Measurements from ENCODE around the gene RRP12.
"Not testable (repeated sequence)": the region's sequence is repeated elsewhere in the genome, so short reads cannot be mapped to it uniquely, and the experiment has no call there.

The RRP12 gene

DNA sequence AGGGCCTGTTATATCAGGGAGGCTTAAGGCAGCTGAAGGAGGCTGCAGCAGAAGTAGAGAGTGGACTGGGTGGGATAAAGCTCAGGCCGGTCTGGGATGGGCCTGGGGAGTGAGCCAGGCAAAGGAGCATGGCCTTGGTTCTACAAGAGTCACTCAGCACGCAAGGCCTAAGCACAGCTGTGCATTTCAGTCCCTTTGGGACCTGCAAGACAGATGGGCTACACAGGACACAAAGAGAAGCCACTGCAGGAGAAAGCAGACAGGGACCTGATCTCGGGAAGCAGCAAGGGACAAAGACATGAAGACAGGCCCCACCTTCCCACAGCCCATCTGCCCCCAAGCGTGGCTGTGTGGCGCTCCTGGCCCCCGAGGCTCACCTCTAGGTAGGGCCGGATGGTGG is 29.4 kb downstream of the RRP12 start:
- in situ Hi-C loops (cut with MboI; ENCODE audit: low sequenced_read_pairs), result no loop called here

DNA sequence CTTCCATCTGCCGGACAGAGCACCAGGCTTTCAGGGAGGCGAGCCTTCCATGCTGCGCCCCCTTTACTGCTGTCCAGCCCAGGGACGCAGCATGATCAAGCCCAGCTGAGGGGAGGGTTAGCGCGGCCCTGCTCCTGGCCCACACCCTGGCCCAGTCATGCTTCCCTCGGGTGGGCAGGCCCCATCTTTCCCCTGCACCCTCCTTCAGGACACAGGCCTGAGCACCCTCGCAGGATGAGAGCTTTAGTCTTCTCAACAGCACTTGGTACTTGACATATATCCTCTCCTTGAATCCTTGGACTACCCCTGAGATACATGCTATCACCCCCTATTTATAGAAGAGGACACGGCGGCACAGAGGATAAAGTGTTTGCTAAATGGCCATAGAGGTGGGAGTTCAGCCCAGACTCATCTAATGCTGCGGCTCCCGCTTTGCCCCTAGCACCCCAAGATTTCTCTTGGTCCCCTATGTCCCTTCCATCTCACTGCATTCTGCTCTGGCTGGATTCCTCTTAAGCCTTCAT is 34.0 kb downstream of the RRP12 start:
- in situ Hi-C loops (cut with MboI; ENCODE audit: low sequenced_read_pairs), result no loop called here

DNA sequence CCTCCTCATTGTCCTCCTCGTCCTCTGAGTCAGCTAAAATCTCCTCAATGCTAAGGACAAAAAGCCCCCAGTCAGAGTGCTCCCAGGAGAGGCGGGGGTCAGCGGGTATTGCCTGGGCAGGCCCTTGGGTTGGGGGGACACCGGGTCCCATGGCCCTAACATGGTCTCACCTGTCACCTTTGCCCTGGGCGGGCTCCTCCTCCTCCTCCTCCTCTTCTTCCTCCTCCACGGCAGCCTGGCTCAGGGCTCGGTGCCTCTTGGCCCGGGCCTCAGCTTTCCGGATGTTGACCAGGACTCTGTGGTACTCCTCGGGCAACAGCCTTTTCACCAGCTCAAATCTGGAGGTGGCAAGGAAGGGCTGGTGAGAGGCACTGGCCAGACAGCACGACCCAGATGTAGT is 34.6 kb downstream of the RRP12 start:
- in situ Hi-C loops (cut with MboI; ENCODE audit: low sequenced_read_pairs), result no loop called here

DNA sequence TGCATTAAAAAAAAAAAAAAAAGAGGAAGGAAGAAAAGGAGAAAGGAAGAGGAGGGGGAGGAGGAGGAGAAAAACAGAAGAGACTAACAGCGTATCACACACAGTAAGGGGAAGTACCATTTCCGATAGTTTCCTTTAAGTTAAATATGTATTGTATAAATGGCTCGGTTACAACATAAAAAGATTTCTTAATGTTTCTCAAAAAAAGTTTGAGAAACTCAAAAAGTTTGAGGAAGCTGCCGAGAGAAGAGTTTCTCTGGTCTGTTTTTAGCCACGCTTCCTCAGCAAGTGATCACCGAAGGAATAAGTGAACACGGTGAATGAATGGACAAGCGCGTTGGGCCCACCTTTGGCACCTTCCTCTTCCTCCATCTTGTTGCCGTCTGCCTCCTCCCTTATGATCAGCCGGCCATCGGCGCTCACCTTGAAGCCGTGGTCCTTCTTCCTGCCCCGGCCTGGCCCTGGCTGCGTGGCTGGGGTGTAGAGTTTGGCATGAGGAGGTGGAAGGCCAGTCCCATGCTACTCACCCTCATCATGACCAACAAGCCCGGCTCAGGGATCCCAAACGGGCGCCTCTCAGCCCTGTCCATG is 35.3 kb downstream of the RRP12 start:
- in situ Hi-C loops (cut with MboI; ENCODE audit: low sequenced_read_pairs), result no loop called here

DNA sequence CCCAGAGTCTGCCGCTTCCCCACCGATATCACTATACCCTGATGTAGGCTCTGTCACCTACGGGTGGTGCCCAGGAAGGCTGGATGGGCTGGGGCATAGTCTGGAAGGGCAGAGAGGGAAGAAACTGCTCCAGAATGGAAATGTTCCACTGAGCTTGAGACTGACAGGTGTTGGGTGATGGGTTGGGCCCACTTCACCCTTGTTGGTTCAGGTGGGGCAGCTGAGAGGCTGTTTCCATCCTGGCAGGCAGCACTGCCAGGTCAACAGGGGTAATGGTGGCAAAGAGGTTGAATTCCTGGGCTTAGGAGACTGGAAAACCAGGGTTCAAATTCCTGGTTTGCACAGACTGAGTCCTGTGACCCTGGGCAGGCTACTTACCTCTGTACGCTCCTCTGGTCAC is 38.1 kb downstream of the RRP12 start:
- in situ Hi-C loops (cut with MboI; ENCODE audit: low sequenced_read_pairs), result no loop called here

DNA sequence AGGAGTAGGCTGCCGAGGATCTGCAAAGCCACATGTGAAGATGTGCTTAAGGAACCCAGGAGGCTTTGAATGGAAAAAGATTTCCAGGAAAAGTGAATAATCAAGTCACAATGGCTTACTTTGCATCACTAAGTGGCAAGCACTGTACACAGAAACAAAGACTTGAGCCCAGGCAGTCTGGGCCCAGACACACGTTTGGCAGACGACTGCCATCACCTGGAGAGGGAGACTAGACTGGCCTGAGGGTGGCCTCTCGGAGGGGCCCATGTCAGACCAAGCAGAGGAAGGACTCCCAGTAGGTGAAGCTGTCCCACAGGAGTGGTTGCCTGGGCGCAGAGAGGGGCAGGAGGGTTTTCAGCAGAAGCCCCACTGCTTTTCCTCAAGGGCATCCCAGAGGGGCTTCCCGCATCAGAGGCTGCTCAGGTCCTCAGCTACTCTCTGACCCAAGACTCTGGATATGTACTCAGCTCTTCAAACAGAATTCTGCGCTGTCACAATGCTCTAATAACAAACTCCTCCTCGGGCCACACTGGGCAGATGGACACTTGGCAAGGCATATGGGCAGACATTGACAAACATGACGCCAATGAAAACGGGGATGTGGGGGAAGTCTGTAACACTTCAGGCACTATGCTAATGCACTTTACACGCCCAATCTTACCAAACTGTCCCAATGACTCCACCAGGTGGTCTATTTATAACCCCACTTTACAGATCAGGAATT is 38.7 kb downstream of the RRP12 start:
- in situ Hi-C loops (cut with MboI; ENCODE audit: low sequenced_read_pairs), result no loop called here

DNA sequence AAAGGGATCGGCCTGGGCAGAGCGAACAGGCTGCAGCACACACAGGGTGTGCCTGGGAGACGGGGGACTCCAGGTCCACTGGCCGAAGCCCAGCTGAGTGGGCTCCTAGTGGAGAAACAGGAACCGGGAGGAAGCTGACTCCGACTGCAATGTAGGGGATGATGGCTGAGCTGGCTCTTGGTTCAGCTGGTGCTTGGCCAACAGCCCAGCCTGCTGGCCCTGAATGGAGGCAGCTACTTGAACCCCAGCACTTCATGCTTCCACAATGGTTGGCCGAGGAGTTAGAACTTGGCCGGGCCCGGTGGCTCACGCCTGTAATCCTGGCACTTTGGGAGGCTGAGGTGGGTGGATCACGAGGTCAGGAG is 39.6 kb downstream of the RRP12 start:
- in situ Hi-C loops (cut with MboI; ENCODE audit: low sequenced_read_pairs), result no loop called here

DNA sequence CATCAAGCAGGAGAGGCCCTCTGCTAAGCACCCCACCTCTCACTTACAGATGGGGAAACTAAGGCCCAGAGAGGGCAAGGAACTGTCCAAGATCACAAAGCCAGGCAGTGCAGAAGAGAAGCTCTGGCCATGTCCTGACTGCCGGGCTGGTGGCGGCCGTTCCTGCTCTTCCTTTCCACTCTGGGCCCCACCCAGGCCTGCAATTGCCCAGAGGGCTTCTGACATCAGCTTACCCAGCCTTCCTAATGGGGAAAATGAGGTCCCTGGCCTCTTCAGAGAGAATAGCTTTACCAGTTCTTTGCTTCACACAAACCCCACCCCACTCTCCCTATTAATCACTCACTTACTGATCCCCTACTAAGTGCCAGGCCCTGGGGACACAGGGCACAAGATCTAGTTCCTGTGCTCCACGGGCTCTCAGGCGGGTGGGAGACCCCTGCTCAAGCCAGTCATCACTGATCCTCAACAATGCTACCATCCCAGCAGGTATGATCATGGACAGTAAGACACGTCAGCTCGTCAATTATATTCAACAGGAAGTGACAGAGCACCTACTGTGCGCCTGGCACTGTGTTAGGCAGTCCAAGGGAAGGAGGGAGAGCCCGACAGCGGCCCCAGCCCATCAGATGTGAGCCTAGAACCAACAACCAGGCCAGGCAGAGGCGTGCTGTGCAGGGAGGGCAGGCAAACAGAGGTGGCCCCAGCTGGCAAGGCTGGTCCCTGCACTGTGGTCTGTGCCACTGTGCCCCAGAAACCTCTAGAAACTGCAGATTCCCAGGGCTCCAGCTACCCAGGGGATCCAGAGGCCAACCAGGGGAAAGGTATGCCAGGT is 40.2 kb downstream of the RRP12 start:
- in situ Hi-C loops (cut with MboI; ENCODE audit: low sequenced_read_pairs), result no loop called here

DNA sequence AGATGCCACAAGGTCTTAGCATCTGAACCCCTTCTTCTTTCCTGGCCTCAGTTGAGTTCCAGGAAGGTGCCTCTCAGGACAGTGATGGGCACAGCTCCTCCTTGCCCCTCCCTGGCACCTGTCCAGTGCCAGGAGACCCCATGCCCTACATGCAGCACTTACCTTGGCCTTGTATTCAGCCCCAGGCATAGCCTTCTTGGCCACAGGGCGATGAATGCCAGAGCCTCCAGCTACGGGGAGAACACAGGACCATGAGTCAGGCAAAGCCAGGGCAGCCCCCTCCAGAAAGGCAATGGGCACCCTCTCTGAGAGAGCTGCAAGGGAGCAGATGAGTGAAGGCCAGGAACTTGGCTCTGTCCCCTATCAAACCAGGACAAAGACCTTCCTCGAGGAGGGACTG is 42.4 kb downstream of the RRP12 start:
- in situ Hi-C loops (cut with MboI; ENCODE audit: low sequenced_read_pairs), result no loop called here

DNA sequence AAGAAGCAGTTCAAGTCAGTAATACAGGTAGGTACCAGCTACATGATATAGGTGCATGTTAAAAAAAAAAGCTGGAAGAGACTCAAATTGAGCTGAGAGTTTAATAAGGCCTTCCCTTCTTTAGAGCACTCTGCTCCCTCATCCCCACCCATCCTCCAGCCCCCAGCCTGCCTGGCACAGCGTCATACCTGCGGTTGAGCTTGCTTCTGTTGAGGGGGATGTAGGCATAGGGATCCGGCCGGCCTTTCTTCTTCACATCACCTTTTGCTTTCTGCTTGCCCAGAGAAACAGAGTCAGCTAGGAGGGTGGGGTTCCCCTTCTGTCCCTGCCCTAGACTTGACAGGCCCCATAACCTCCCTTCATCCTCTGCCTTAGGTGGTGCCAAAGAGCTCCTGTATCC is 42.8 kb downstream of the RRP12 start:
- in situ Hi-C loops (cut with MboI; ENCODE audit: low sequenced_read_pairs), result no loop called here

DNA sequence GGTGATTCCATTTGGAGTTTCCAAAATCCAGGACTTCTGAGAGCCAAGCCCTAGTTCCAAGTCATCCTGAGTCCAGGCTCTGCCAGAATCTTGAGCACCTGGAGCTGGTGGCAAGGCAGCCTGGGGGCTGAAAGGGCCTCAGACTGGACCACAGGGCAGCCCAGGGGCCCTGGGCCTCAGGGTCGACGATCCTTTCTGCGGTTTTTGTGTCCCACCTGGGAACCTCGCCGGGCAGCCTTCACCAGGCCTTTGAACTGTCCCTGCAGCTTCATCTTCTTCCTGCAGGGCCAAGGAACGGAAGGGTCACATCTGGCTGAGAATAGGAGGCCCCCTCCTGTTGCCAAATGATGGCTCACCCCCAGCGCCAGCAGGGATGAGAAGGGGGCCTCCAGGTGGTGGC is 44.2 kb downstream of the RRP12 start:
- in situ Hi-C loops (cut with MboI; ENCODE audit: low sequenced_read_pairs), result no loop called here

DNA sequence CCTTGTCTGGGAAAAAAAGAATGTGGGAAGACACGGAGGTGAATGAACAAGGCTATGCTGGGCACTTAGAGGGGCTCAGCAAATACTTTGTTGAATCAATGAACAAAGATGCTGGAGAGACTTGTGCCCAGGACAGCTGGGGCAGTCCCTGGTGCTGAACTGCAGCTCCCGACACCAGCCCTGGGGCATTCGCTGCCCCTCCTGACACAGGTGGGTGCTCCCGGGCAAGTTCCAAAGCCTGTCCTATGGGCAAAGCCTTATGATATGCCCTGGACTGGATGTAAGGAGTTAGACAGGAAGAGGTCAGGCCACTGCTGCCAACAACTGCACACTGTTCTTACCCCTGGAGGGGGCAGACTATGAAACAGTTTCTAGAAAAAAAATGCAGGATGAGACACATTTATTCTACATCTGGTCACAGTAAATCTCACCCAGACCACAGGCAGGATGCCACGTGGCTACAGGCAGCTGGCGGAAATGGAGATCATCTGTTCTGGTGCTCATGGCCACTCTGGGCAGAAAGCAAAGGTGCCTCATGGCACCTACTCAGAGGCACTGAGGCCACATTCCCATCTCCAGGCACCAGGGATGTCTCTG is 44.7 kb downstream of the RRP12 start:
- in situ Hi-C loops (cut with MboI; ENCODE audit: low sequenced_read_pairs), result no loop called here

DNA sequence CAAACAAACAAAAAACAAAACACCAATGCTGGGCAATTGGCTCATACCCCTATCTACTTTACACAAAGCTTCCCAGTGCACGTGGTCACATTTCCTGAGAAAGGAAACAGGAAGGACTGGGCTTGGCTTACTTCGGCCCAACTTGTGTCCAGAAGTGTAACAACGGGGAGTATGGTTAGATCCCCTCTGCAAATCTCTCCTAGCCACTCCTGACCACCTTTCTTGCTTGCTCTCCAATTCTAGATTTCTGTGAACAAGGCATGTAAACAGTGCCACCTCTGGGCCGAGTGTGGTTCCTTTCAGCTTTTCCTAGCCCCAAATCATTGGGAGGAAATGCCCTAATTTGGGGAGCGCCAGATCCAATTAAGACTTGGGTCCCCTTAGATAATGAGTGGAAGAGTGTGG is 45.6 kb downstream of the RRP12 start:
- in situ Hi-C loops (cut with MboI; ENCODE audit: low sequenced_read_pairs), result no loop called here

DNA sequence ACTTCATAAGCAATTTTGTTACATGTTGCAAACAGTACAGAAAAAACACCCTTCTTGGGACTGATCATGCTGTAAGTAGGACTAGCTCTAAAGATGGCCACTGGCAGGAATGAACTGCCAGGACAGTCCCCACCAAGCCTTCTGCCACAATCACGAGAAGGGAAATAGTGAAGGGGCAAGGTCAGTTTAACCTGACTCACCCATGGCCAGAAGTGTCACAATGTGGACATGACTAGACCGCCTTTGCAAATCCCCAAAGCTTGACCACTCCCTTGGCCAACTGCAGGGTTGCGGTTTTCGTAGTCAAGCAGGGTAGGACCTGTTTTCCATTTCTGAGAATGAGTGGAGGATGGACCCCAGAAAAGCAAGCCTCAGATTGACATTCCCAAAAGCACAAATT is 47.2 kb downstream of the RRP12 start:
- in situ Hi-C loops (cut with MboI; ENCODE audit: low sequenced_read_pairs), result no loop called here

DNA sequence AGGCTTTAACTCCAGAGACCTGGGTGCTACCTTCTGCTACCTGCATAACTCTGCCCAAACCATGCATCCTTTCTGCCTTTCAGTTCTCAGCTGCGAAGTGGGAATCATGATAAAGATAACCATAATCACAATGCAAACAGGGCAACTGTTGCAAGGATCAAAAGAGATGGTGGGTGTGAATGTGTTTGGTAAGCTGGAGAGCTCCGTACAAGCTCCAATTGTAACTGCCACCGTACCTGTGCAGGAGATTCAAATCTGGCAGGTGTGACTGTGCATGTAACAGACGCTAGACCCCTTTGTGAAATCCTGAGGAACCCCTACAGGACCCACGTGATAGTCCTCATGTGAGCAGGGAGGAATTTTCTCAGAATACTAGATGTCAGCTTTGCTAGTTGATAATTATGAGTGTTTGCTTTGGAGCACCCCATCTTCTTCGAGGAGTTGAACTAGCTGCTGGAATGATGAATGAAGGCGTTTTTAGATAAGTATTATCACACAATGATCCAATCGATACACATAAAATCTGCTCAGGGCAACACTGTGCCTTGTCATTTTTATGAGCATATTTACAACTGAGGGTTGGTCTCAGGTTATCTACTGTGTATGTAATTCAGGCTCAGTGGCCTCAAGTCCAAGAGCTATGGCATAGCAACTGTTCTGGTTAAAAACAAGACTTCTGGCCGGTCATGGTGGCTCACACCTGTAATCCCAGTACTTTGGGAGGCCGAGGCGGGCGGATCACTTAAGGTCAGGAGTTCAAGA is 51.2 kb downstream of the RRP12 start:
- in situ Hi-C loops (cut with MboI; ENCODE audit: low sequenced_read_pairs), result no loop called here

DNA sequence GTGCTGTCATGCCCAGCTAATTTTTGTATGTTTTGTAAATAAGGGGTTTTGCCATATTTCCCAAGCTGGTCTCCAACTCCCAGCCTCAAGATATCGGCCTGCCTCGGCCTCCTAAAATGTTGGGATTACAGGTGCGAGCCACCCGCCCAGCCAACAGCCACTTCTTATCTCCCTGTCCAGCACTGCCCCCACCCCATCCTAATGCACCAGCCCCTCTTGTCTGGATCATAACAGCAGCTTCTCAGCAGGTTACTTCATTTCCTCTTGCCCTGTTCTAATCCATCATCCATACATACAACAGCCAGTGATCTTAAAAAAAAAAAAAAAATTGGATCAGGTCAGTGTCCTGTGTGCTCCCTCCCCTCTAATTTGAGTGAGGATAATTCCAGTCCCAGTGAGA is 53.8 kb downstream of the RRP12 start:
- in situ Hi-C loops (cut with MboI; ENCODE audit: low sequenced_read_pairs), result no loop called here

DNA sequence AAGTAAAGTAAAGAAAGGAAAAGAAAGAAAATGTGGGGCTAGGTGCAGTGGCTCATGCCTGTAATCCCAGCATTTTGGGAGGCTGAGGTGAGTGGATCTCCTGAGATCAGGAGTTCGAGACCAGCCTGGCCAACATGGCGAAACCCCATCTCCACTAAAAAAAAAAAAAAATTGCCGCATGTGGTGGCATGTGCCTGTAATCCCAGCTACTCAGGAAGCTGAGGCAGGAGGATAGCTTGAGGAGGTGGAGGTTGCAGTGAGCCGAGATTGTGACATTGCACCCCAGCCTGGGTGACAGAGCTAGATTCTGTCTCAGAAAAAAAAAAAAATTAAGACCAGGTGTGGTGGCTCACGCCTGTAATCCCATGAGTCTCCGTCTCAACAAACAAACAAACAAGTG is 57.5 kb downstream of the RRP12 start:
- in situ Hi-C loops (cut with MboI; ENCODE audit: low sequenced_read_pairs), result not testable (repeated sequence)

DNA sequence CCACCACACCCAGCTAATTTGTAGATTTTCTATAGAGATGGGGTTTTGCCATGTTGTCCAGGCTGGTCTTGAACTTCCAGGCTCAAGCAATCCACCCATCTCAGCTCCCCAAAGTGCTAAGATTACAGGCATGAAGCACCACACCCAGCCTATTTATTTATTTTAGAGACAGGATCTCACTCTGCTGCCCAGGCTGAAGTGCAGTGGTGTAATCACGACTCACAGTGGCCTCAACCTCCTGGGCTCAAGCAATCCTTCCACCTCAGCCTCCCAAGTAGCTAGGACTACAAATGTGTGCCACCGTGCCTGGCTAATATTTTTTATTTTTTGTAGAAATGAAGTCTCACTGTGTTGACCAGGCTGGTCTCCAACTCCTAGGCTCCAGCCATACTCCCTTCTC is 59.7 kb downstream of the RRP12 start:
- in situ Hi-C loops (cut with MboI; ENCODE audit: low sequenced_read_pairs), result no loop called here

DNA sequence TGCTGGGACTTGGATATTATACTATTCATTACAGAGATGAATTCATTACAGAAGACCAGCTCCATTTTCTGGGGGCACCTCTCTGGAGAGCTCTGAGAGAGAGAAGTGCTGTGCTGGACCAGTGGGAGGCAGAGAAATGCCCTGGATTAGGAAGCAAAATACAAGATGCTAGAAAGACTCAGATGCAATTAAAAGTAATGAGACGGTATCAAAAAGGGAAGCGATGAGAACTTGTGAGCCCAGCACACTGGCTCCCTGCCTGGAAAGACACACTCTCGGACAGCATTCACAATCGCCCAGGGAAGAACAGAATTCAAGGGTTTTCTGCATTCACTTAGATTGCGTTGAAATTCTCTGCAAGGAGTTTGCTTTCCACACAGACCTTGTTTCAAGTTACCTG is 63.1 kb downstream of the RRP12 start:
- in situ Hi-C loops (cut with MboI; ENCODE audit: low sequenced_read_pairs), result no loop called here

DNA sequence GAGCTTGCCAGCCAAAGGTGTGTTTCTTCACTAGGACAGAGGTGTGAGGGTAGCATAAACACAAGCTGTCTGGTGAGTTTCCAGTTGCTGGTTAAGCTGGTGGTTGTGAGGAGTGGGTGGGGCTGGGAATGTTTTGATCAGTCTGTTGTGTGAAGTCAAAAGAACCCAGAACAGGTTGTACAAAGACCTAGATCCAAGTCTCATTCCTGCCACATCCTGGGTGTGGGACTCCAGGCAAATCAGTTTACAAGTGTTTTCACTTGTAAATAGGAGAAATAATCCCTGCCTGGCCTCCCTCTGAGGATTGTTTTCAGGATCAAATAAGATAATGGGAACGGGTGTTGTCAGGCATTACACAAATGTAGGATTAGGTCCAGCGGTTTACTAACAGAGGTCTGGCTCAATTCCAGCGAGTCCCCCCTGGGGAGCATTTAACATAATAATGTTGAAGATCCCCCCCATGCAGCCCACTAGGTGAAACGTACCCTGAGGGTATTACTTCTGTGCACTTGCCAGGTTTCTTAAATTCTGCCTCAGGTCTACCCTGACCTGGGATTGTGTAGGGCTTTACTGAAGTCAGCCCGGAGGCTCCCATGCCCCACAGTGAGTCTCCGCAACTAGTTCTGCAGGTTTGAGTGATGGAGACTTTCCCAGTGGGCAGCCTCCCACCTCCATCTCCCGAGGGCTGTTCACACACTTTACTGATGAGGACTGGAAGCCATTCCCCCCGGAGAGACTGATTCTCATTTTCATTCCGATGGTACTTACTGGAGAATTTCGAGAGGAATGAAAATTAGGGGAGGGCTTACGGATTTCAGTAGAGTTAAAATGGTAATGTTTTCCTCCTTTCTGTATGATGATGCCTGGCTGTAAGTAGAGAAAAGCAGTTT is 64.0 kb downstream of the RRP12 start:
- in situ Hi-C loops (cut with MboI; ENCODE audit: low sequenced_read_pairs), result no loop called here

Data from HL-60/S4 (cell line).